ENCODE measurements around the gene NPAS3.

Gene NPAS3

GRCh38 chr14:33809396-33809981 lies 870.8 kb downstream of the NPAS3 start:
- TF ChIP-seq POLR2A (IDR thresholded peaks at IDR 0.05; ENCODE audit: low read depth, low read length) (no peak), POU2F2 (IDR thresholded peaks at IDR 0.05; ENCODE audit: low read depth, low read length) (no peak), PAX5 (IDR thresholded peaks at IDR 0.05; ENCODE audit: insufficient read depth, low read length, severe bottlenecking) (no peak), TAF1 (IDR thresholded peaks at IDR 0.05; ENCODE audit: low read depth, low read length) (no peak), SPI1 (IDR thresholded peaks at IDR 0.05; ENCODE audit: low read depth, low read length) (no peak), POLR2AphosphoS5 (IDR thresholded peaks at IDR 0.05; ENCODE audit: low read depth, low read length) (no peak)
- FAIRE-seq: no peak
- no peak for DNase-seq (ENCODE audit: insufficient read length, low spot score)

GRCh38 chr14:33810308-33810707 lies 871.6 kb downstream of the NPAS3 start:
- no peak for TF ChIP-seq PAX5 (IDR thresholded peaks at IDR 0.05; ENCODE audit: insufficient read depth, low read length, severe bottlenecking)
- TF ChIP-seq POLR2A (IDR thresholded peaks at IDR 0.05; ENCODE audit: low read depth, low read length): no peak
- TF ChIP-seq SPI1 (IDR thresholded peaks at IDR 0.05; ENCODE audit: low read depth, low read length): no peak
- TF ChIP-seq POLR2AphosphoS5 (IDR thresholded peaks at IDR 0.05; ENCODE audit: low read depth, low read length): no peak
- no peak for TF ChIP-seq TAF1 (IDR thresholded peaks at IDR 0.05; ENCODE audit: low read depth, low read length)
- no peak for TF ChIP-seq POU2F2 (IDR thresholded peaks at IDR 0.05; ENCODE audit: low read depth, low read length)
- DNase-seq (ENCODE audit: insufficient read length, low spot score): no peak
- no peak for FAIRE-seq

GRCh38 chr14:33811721-33812120 lies 873.0 kb downstream of the NPAS3 start:
- no peak for TF ChIP-seq SPI1 (IDR thresholded peaks at IDR 0.05; ENCODE audit: low read depth, low read length)
- TF ChIP-seq TAF1 (IDR thresholded peaks at IDR 0.05; ENCODE audit: low read depth, low read length): no peak
- TF ChIP-seq POU2F2 (IDR thresholded peaks at IDR 0.05; ENCODE audit: low read depth, low read length): no peak
- TF ChIP-seq PAX5 (IDR thresholded peaks at IDR 0.05; ENCODE audit: insufficient read depth, low read length, severe bottlenecking): no peak
- TF ChIP-seq POLR2A (IDR thresholded peaks at IDR 0.05; ENCODE audit: low read depth, low read length): no peak
- no peak for TF ChIP-seq POLR2AphosphoS5 (IDR thresholded peaks at IDR 0.05; ENCODE audit: low read depth, low read length)
- FAIRE-seq: no peak
- DNase-seq (ENCODE audit: insufficient read length, low spot score): no peak

GRCh38 chr14:33812181-33812580 lies 873.5 kb downstream of the NPAS3 start:
- no peak for DNase-seq (ENCODE audit: insufficient read length, low spot score)
- TF ChIP-seq SPI1 (IDR thresholded peaks at IDR 0.05; ENCODE audit: low read depth, low read length): no peak
- TF ChIP-seq POU2F2 (IDR thresholded peaks at IDR 0.05; ENCODE audit: low read depth, low read length): no peak
- TF ChIP-seq PAX5 (IDR thresholded peaks at IDR 0.05; ENCODE audit: insufficient read depth, low read length, severe bottlenecking): no peak
- TF ChIP-seq TAF1 (IDR thresholded peaks at IDR 0.05; ENCODE audit: low read depth, low read length): no peak
- TF ChIP-seq POLR2AphosphoS5 (IDR thresholded peaks at IDR 0.05; ENCODE audit: low read depth, low read length): no peak
- no peak for TF ChIP-seq POLR2A (IDR thresholded peaks at IDR 0.05; ENCODE audit: low read depth, low read length)
- no peak for FAIRE-seq

- no peak for TF ChIP-seq POLR2AphosphoS5 (IDR thresholded peaks at IDR 0.05; ENCODE audit: low read depth, low read length)
- no peak for TF ChIP-seq TAF1 (IDR thresholded peaks at IDR 0.05; ENCODE audit: low read depth, low read length)
- TF ChIP-seq POLR2A (IDR thresholded peaks at IDR 0.05; ENCODE audit: low read depth, low read length): no peak
- no peak for TF ChIP-seq PAX5 (IDR thresholded peaks at IDR 0.05; ENCODE audit: insufficient read depth, low read length, severe bottlenecking)
- FAIRE-seq: no peak
- no peak for DNase-seq (ENCODE audit: insufficient read length, low spot score)
Observed at GRCh38 chr14:33812601-33813000, 873.9 kb downstream of the NPAS3 start.

GRCh38 chr14:33814010-33814409 lies 875.3 kb downstream of the NPAS3 start:
- TF ChIP-seq POU2F2 (IDR thresholded peaks at IDR 0.05; ENCODE audit: low read depth, low read length): no peak
- no peak for TF ChIP-seq SPI1 (IDR thresholded peaks at IDR 0.05; ENCODE audit: low read depth, low read length)
- TF ChIP-seq POLR2A (IDR thresholded peaks at IDR 0.05; ENCODE audit: low read depth, low read length): no peak
- no peak for TF ChIP-seq TAF1 (IDR thresholded peaks at IDR 0.05; ENCODE audit: low read depth, low read length)
- no peak for TF ChIP-seq POLR2AphosphoS5 (IDR thresholded peaks at IDR 0.05; ENCODE audit: low read depth, low read length)
- DNase-seq (ENCODE audit: insufficient read length, low spot score) (no peak), FAIRE-seq (no peak)

- TF ChIP-seq POU2F2 (IDR thresholded peaks at IDR 0.05; ENCODE audit: low read depth, low read length): no peak
- TF ChIP-seq PAX5 (IDR thresholded peaks at IDR 0.05; ENCODE audit: insufficient read depth, low read length, severe bottlenecking): no peak
- no peak for TF ChIP-seq SPI1 (IDR thresholded peaks at IDR 0.05; ENCODE audit: low read depth, low read length)
- TF ChIP-seq POLR2A (IDR thresholded peaks at IDR 0.05; ENCODE audit: low read depth, low read length): no peak
- no peak for TF ChIP-seq TAF1 (IDR thresholded peaks at IDR 0.05; ENCODE audit: low read depth, low read length)
- no peak for TF ChIP-seq POLR2AphosphoS5 (IDR thresholded peaks at IDR 0.05; ENCODE audit: low read depth, low read length)
- no peak for DNase-seq (ENCODE audit: insufficient read length, low spot score)
- no peak for FAIRE-seq
Observed at GRCh38 chr14:33833706-33834465, 895.2 kb downstream of the NPAS3 start.

GRCh38 chr14:33834466-33835260 lies 896.0 kb downstream of the NPAS3 start:
- FAIRE-seq: no peak
- TF ChIP-seq POLR2A (IDR thresholded peaks at IDR 0.05; ENCODE audit: low read depth, low read length): no peak
- TF ChIP-seq SPI1 (IDR thresholded peaks at IDR 0.05; ENCODE audit: low read depth, low read length): no peak
- TF ChIP-seq TAF1 (IDR thresholded peaks at IDR 0.05; ENCODE audit: low read depth, low read length): no peak
- TF ChIP-seq POLR2AphosphoS5 (IDR thresholded peaks at IDR 0.05; ENCODE audit: low read depth, low read length): no peak
- no peak for TF ChIP-seq PAX5 (IDR thresholded peaks at IDR 0.05; ENCODE audit: insufficient read depth, low read length, severe bottlenecking)
- no peak for TF ChIP-seq POU2F2 (IDR thresholded peaks at IDR 0.05; ENCODE audit: low read depth, low read length)

GRCh38 chr14:33835261-33835655 lies 896.6 kb downstream of the NPAS3 start:
- DNase-seq (ENCODE audit: insufficient read length, low spot score): no peak
- TF ChIP-seq PAX5 (IDR thresholded peaks at IDR 0.05; ENCODE audit: insufficient read depth, low read length, severe bottlenecking) (no peak), POLR2AphosphoS5 (IDR thresholded peaks at IDR 0.05; ENCODE audit: low read depth, low read length) (no peak), POU2F2 (IDR thresholded peaks at IDR 0.05; ENCODE audit: low read depth, low read length) (no peak), SPI1 (IDR thresholded peaks at IDR 0.05; ENCODE audit: low read depth, low read length) (no peak), POLR2A (IDR thresholded peaks at IDR 0.05; ENCODE audit: low read depth, low read length) (no peak), TAF1 (IDR thresholded peaks at IDR 0.05; ENCODE audit: low read depth, low read length) (no peak)
- FAIRE-seq: no peak

More at GRCh38 chr14:33834466-33835260, 896.0 kb downstream of the NPAS3 start:
- no peak for DNase-seq (ENCODE audit: insufficient read length, low spot score)
